ENCODE results near the gene TMEM201. TPM values are rescaled to one million over a fixed set of nuclear protein-coding genes. Genes with fewer than 3 reads are reported as not detected.

The TMEM201 gene
- total and polyA plus RNA-seq, 2 of the 8 experiments (the other 6 are each of a cell fraction or from before 2014, with no cell fraction given) = 8.2 to 27.1 TPM

GRCh38 chr1:9593147-9593491 is 4.4 kb downstream of the TMEM201 start:
- DNase-seq (ENCODE audit: low read depth in 1 of 2, low spot score in 2 of 2) = no peak
- Histone ChIP-seq H2BK15ac (ENCODE audit: low read length) (no peak overlapping the region), H3K14ac (ENCODE audit: insufficient read length) (no peak overlapping the region), H3K27me3 (replicated peaks in 1 of 4; ENCODE audit: control insufficient read depth in 3 of 4, extremely low read depth in 1 of 4, insufficient read depth in 3 of 4, low read length in 3 of 4) (no peaks in the 10 kb centered on the region), H4K8ac (ENCODE audit: extremely low read depth, insufficient read depth, low read length) (no peak overlapping the region), H3K23me2 (ENCODE audit: low read depth, low read length) (peaks cover 7% of the 10 kb centered on the region; the same call in 1 of the 2 replicates), H3K4me2 (ENCODE audit: insufficient read depth in 1 of 2, low read depth in 2 of 2, low read length in 2 of 2) (peak overlapping the region in 1 of 2 experiments; percentile 30; a peak in 1 of 4 replicates), H3K18ac (ENCODE audit: extremely low read depth, low read length) (no peak overlapping the region), H2BK12ac (ENCODE audit: low read depth, low read length) (no peak overlapping the region), H3K23ac (ENCODE audit: insufficient read length) (no peak overlapping the region), H3K56ac (replicated peaks; ENCODE audit: insufficient read length, low read depth, low read length) (no peak overlapping the region), H3K4ac (replicated peaks; ENCODE audit: insufficient read length, low read depth, low read length) (no peak overlapping the region), H2AK5ac (ENCODE audit: low read depth, low read length) (no peak overlapping the region), H3K27ac (ENCODE audit: low read depth, low read length) (0 out of 2 replicates have a peak overlapping the region, but pooled peaks have one; percentile 39), H3K4me1 (replicated peaks in 1 of 4; ENCODE audit: control insufficient read depth in 3 of 4, insufficient read depth in 4 of 4, low read length in 3 of 4) (peaks cover 0 to 40% (median 28%) of the 10 kb centered on the region in 4 experiments; a peak in 5 of 7 replicates), H4K91ac (replicated peaks; ENCODE audit: insufficient read length, low read length) (no peak overlapping the region), H2BK120ac (replicated peaks; ENCODE audit: low read depth, low read length) (no peak overlapping the region), H3K9ac (replicated peaks in 1 of 4; ENCODE audit: extremely low read depth in 1 of 4, low read depth in 3 of 4, low read length in 3 of 4) (no peak overlapping the region), H2AFZ (ENCODE audit: low read length) (no peak overlapping the region), H3K36me3 (ENCODE audit: control insufficient read depth in 2 of 4, insufficient read depth in 4 of 4, low read length in 3 of 4) (peaks cover 0 to 8% (median 3%) of the 10 kb centered on the region in 4 experiments; a peak in 5 of 8 replicates), H2BK20ac (ENCODE audit: low read length) (no peak overlapping the region), H3K9me3 (ENCODE audit: insufficient read depth in 2 of 2, low read depth in 1 of 2, low read length in 1 of 2) (no peaks in the 10 kb centered on the region), H3K79me1 (ENCODE audit: low read depth, low read length) (peaks cover 22% of the 10 kb centered on the region), H4K20me1 (replicated peaks in 1 of 2; ENCODE audit: control insufficient read depth in 1 of 2, insufficient read depth in 2 of 2, low read length in 2 of 2) (peaks cover 37 to 43% of the 10 kb centered on the region in 2 experiments), H3K79me2 (ENCODE audit: control insufficient read depth in 1 of 2, insufficient read depth in 2 of 2, low read length in 2 of 2) (peaks cover 11 to 70% of the 10 kb centered on the region in 2 experiments; a peak in 3 of 4 replicates), H3K4me3 (ENCODE audit: extremely low read depth in 1 of 4, insufficient read depth in 2 of 4, low read depth in 3 of 4, low read length in 4 of 4) (no peak overlapping the region), H4K5ac (ENCODE audit: insufficient read length, low read depth, low read length) (no peak overlapping the region), H2BK5ac (ENCODE audit: low read depth, low read length) (0 out of 2 replicates have a peak overlapping the region, but pooled peaks have one; percentile 35)
- ChIA-PET POLR2A (ENCODE audit: partially characterized antibody) (interaction anchor here (1.0 to 1.5 kb wide), 3 partner anchors 14 to 124 kb away, joined by 3 to 4 read pairs (median 4); no protein-coding TSS in a partner anchor), CTCF (ENCODE audit: partially characterized antibody) (interaction anchor here (0.7 to 6.1 kb wide), 9 partner anchors 14 to 326 kb away, joined by 3 to 44 read pairs (median 4); no protein-coding TSS in a partner anchor)
- no peak for TF ChIP-seq JUN (IDR thresholded peaks at IDR 0.05; ENCODE audit: low read depth, low read length)
- no peak for TF ChIP-seq USF2 (IDR thresholded peaks at IDR 0.05; ENCODE audit: low read length)
- no peak for TF ChIP-seq E2F6 (IDR thresholded peaks at IDR 0.05)
- no peak for TF ChIP-seq CEBPB (IDR thresholded peaks at IDR 0.05; ENCODE audit: low read depth, low read length)
- TF ChIP-seq RNF2 (IDR thresholded peaks at IDR 0.05; ENCODE audit: borderline replicate concordance, low read depth, low read length, missing control alignments, poor library complexity, severe bottlenecking) = no peak
- no peak for TF ChIP-seq ZNF274 (IDR thresholded peaks at IDR 0.05; ENCODE audit: borderline replicate concordance, extremely low read depth, low read length)
- no peak for TF ChIP-seq GABPA (IDR thresholded peaks at IDR 0.05; ENCODE audit: borderline replicate concordance, insufficient read depth, low read length)
- no peak for TF ChIP-seq HDAC6 (IDR thresholded peaks at IDR 0.05; ENCODE audit: low read depth, low read length)
- FAIRE-seq = no peak
- 93% methylated on average over 8 of the region's 9 CpGs; no CpG with 5 or more reads in 1 of the 2 experiments for WGBS, 2 experiments (ENCODE audit: extremely low coverage in 1 of 2, insufficient coverage in 1 of 2, insufficient read length in 1 of 2, insufficient replicate concordance in 2 of 2, low coverage in 1 of 2, low lambda C conversion rate in 2 of 2, missing lambda C conversion rate in 1 of 2)
